ENCODE results near the gene MID2. TPM values are rescaled to one million over a fixed set of nuclear protein-coding genes. Genes with fewer than 3 reads are reported as not detected.

MID2 gene
- total RNA-seq, 1 experiment from 2014 or later: 1.6 TPM

DNA sequence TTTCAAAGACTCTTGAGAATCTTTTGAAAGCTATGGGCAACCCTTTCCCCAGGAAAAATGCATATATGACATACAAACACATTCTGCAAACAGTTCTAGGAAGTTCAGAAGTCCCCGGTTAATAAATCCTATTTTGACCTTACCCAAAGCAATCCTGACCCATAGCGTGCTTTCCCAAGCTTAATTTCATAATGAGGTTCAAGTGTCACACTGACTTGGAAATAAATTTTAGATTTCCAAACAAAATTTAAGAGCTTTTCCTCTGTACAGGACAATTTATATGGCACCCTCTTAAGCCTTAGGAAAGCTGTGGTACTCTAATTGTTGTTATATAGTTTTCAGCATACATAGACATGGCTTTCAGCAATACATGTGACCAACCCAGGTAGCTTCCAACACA, 11.3 kb downstream of the MID2 start:
- H2BK12ac ChIP-seq (ENCODE audit: insufficient read length, low read depth, low read length): no peak overlapping the region
- no peak overlapping the region for H3K4ac ChIP-seq (ENCODE audit: low read depth, low read length)
- H2BK5ac ChIP-seq (ENCODE audit: insufficient read length, low read length): no peak overlapping the region
- no peak overlapping the region for H3K23ac ChIP-seq (ENCODE audit: insufficient read length, low read depth, low read length)
- no peak overlapping the region for H3K4me2 ChIP-seq (ENCODE audit: insufficient read depth, insufficient read length, low read length)
- no peak overlapping the region for H2BK20ac ChIP-seq (ENCODE audit: low read depth, low read length, poor library complexity, severe bottlenecking)
- Mint-ChIP-seq H3K9me3 (peaks cover 0 to 24% of the 10 kb centered on the region in 2 experiments; a peak in 2 of 5 replicates), H3K4me1 (no peaks in the 10 kb centered on the region), H3K36me3 (ENCODE audit: insufficient read depth in 1 of 3, low read depth in 3 of 3) (peaks cover 0 to 6% (median 0%) of the 10 kb centered on the region in 3 experiments; a peak in 1 of 7 replicates), H3K27me3 (ENCODE audit: low read depth) (no peaks in the 10 kb centered on the region), H3K4me3 (no peak overlapping the region), H3K27ac (no peak overlapping the region; a peak in 1 of 7 replicates)
- no peak overlapping the region for H3T11ph ChIP-seq (ENCODE audit: low read length)
- no peak overlapping the region for H3K27ac ChIP-seq (ENCODE audit: insufficient read length, low read depth, low read length)
- no peak overlapping the region for H2BK15ac ChIP-seq (ENCODE audit: low read depth, low read length)
- H4K5ac ChIP-seq (ENCODE audit: insufficient read length, low read depth, low read length): no peak overlapping the region
- no peak overlapping the region for H3K56ac ChIP-seq (ENCODE audit: insufficient read length, low read depth, low read length)
- no peaks in the 10 kb centered on the region for H3K27me3 ChIP-seq (ENCODE audit: insufficient read depth, low read length)
- no peaks in the 10 kb centered on the region for H3K79me2 ChIP-seq (ENCODE audit: insufficient read depth, low read length)
- TF ChIP-seq, protein P1, sequence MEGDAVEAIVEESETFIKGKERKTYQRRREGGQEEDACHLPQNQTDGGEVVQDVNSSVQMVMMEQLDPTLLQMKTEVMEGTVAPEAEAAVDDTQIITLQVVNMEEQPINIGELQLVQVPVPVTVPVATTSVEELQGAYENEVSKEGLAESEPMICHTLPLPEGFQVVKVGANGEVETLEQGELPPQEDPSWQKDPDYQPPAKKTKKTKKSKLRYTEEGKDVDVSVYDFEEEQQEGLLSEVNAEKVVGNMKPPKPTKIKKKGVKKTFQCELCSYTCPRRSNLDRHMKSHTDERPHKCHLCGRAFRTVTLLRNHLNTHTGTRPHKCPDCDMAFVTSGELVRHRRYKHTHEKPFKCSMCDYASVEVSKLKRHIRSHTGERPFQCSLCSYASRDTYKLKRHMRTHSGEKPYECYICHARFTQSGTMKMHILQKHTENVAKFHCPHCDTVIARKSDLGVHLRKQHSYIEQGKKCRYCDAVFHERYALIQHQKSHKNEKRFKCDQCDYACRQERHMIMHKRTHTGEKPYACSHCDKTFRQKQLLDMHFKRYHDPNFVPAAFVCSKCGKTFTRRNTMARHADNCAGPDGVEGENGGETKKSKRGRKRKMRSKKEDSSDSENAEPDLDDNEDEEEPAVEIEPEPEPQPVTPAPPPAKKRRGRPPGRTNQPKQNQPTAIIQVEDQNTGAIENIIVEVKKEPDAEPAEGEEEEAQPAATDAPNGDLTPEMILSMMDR (conservative IDR thresholded peaks at IDR 0.05): no peak
- no peak overlapping the region for H4K8ac ChIP-seq (replicated peaks; ENCODE audit: insufficient read length, low read depth, low read length)
- no peak overlapping the region for H4K91ac ChIP-seq (ENCODE audit: insufficient read length, low read depth, low read length)
- H2AK5ac ChIP-seq (ENCODE audit: insufficient read length, low read length): no peak overlapping the region
- DNase-seq: no peak
- no peak overlapping the region for H3K14ac ChIP-seq (ENCODE audit: insufficient read depth, low read length)
- no peak overlapping the region for H3K18ac ChIP-seq (ENCODE audit: insufficient read length, low read depth, low read length)
- no peak overlapping the region for H2AFZ ChIP-seq (ENCODE audit: low read length)
- no peak overlapping the region for H3K9ac ChIP-seq (ENCODE audit: extremely low read depth, insufficient read length, low read length)
- H3K4me1 ChIP-seq (ENCODE audit: insufficient read depth, low read length): no peaks in the 10 kb centered on the region
- no peaks in the 10 kb centered on the region for H4K20me1 ChIP-seq (ENCODE audit: control insufficient read depth, insufficient read depth, insufficient read length)
- no peaks in the 10 kb centered on the region for H3K23me2 ChIP-seq (ENCODE audit: insufficient read length, low read depth, low read length, poor library complexity, severe bottlenecking)
- no CpG with 5 or more reads among the region's 2 CpGs for WGBS (ENCODE audit: extremely low coverage, insufficient read length, low lambda C conversion rate)
- H3K9me3 ChIP-seq (ENCODE audit: control insufficient read depth, low read depth, low read length): no peaks in the 10 kb centered on the region
- no peaks in the 10 kb centered on the region for H3K79me1 ChIP-seq (ENCODE audit: insufficient read depth, low read depth, low read length, poor library complexity, severe bottlenecking)
- H2BK120ac ChIP-seq (ENCODE audit: low read depth, low read length, poor library complexity, severe bottlenecking): no peak overlapping the region

Measured in H9 (cell line).